ENCODE results near the gene ADAM15. TPM values are rescaled to one million over a fixed set of nuclear protein-coding genes. Genes with fewer than 3 reads are reported as not detected.

ADAM15 gene
- total RNA-seq, 1 experiment from 2014 or later = 30.6 TPM

GRCh38 chr1:155057788-155058211 is 6.7 kb downstream of the ADAM15 start:
- peak; percentile 37 for TF ChIP-seq CTCF (conservative IDR thresholded peaks at IDR 0.05)
- no peak overlapping the region for H2AFZ ChIP-seq (ENCODE audit: low read length)
- H2BK15ac ChIP-seq (ENCODE audit: low read depth, low read length) = no peak overlapping the region
- Mint-ChIP-seq H3K4me3 (no peak overlapping the region), H3K27ac (no peak overlapping the region), H3K27me3 (ENCODE audit: low read depth) (peaks cover 4% of the 10 kb centered on the region), H3K4me1 (peaks cover 2 to 11% of the 10 kb centered on the region in 2 experiments), H3K9me3 (no peaks in the 10 kb centered on the region), H3K36me3 (ENCODE audit: insufficient read depth in 1 of 3, low read depth in 3 of 3) (peaks cover 10 to 18% (median 18%) of the 10 kb centered on the region in 3 experiments; a peak in 6 of 7 replicates)
- no peak overlapping the region for H3K4me2 ChIP-seq (ENCODE audit: insufficient read depth, insufficient read length, low read length)
- H2BK120ac ChIP-seq (ENCODE audit: low read depth, low read length, poor library complexity, severe bottlenecking) = no peak overlapping the region
- H3K4me1 ChIP-seq (ENCODE audit: insufficient read depth, low read length) = no peaks in the 10 kb centered on the region
- H4K8ac ChIP-seq (replicated peaks; ENCODE audit: insufficient read length, low read depth, low read length) = no peak overlapping the region
- H3K9me3 ChIP-seq (ENCODE audit: control insufficient read depth, low read depth, low read length) = no peaks in the 10 kb centered on the region
- H3K79me2 ChIP-seq (ENCODE audit: insufficient read depth, low read length) = no peaks in the 10 kb centered on the region
- no peak overlapping the region for H3K56ac ChIP-seq (ENCODE audit: insufficient read length, low read depth, low read length)
- H2BK5ac ChIP-seq (ENCODE audit: insufficient read length, low read length) = no peak overlapping the region
- no peak overlapping the region for H3K14ac ChIP-seq (ENCODE audit: insufficient read depth, low read length)
- no peak overlapping the region for H2BK12ac ChIP-seq (ENCODE audit: insufficient read length, low read depth, low read length)
- no peak overlapping the region for H2BK20ac ChIP-seq (ENCODE audit: low read depth, low read length, poor library complexity, severe bottlenecking)
- no peak for DNase-seq
- H3K9ac ChIP-seq (ENCODE audit: extremely low read depth, insufficient read length, low read length) = no peak overlapping the region
- no peak overlapping the region for H3K23ac ChIP-seq (ENCODE audit: insufficient read length, low read depth, low read length)
- no peak overlapping the region for H3T11ph ChIP-seq (ENCODE audit: low read length)
- no peaks in the 10 kb centered on the region for H3K79me1 ChIP-seq (ENCODE audit: insufficient read depth, low read depth, low read length, poor library complexity, severe bottlenecking)
- no peak overlapping the region for H3K18ac ChIP-seq (ENCODE audit: insufficient read length, low read depth, low read length)
- WGBS (ENCODE audit: extremely low coverage, insufficient read length, low lambda C conversion rate) = no CpG with 5 or more reads among the region's 13 CpGs
- H4K20me1 ChIP-seq (ENCODE audit: control insufficient read depth, insufficient read depth, insufficient read length) = no peaks in the 10 kb centered on the region
- no peak overlapping the region for H2AK5ac ChIP-seq (ENCODE audit: insufficient read length, low read length)
- H3K23me2 ChIP-seq (ENCODE audit: insufficient read length, low read depth, low read length, poor library complexity, severe bottlenecking) = peaks cover 11% of the 10 kb centered on the region
- H3K27me3 ChIP-seq (ENCODE audit: insufficient read depth, low read length) = 0 out of 2 replicates have a peak, but pooled peaks cover under 1% of the 10 kb centered on the region
- H4K5ac ChIP-seq (ENCODE audit: insufficient read length, low read depth, low read length) = no peak overlapping the region
- no peak overlapping the region for H3K4ac ChIP-seq (ENCODE audit: low read depth, low read length)
- H4K91ac ChIP-seq (ENCODE audit: insufficient read length, low read depth, low read length) = no peak overlapping the region
- H3K27ac ChIP-seq (ENCODE audit: insufficient read length, low read depth, low read length) = no peak overlapping the region
